HepG2 (cell line): ENCODE data around the gene SLX9. TPM values are rescaled to one million over a fixed set of nuclear protein-coding genes. Genes with fewer than 3 reads are reported as not detected.

ENCODE experiments used
- AGO2 ChIP-seq: fragments of 200-400 bp; formaldehyde crosslinking; optimal IDR thresholded peaks from 2 replicates; pipeline ENCODE3; 2017; ENCODE audit warnings: mild to moderate bottlenecking, low read depth, low read length, moderate library complexity
- ARNTL ChIP-seq: sonication (generic); formaldehyde crosslinking; IDR thresholded peaks from 2 replicates; pipeline ENCODE4 v1.4.0; 2020; ENCODE audit warnings: mild to moderate bottlenecking, missing genetic modification reagents
- ASH2L ChIP-seq: fragments of 300-600, 200-600 bp; sonication (generic); IDR thresholded peaks from 2 replicates; pipeline ENCODE4 v1.7.0; 2017; ENCODE audit warnings: low read depth, mild to moderate bottlenecking, moderate library complexity, mixed read lengths, low read length; ENCODE audit not compliant: insufficient read length
- BORCS8-MEF2B ChIP-seq: sonication (generic); formaldehyde crosslinking; IDR thresholded peaks from 2 replicates; pipeline ENCODE4 v1.8.0; 2022; ENCODE audit warnings: mild to moderate bottlenecking, missing genetic modification reagents
- ELK4 ChIP-seq: sonication (generic); formaldehyde crosslinking; IDR thresholded peaks from 2 replicates; pipeline ENCODE4 v1.9.0; 2021; ENCODE audit warnings: missing genetic modification reagents, borderline replicate concordance
- HHEX ChIP-seq: IDR thresholded peaks from 2 replicates; pipeline ENCODE4 v1.6.1; 2016; ENCODE audit warnings: control low read depth
- MAZ ChIP-seq, 2 experiments: sonication (generic) in 1 of 2; formaldehyde crosslinking in 1 of 2; IDR thresholded peaks; 2 replicates each; pipeline versions ENCODE4 v1.5.0 to v1.6.1; 2012 to 2020; ENCODE audit warnings: low read depth in 2 of 2, mild to moderate bottlenecking in 2 of 2, borderline replicate concordance in 1 of 2, improper control_type of control experiment in 1 of 2, low read length in 1 of 2, missing genetic modification reagents in 1 of 2, moderate library complexity in 1 of 2
- NFKB2 ChIP-seq: sonication (generic); formaldehyde crosslinking; IDR thresholded peaks from 2 replicates; pipeline ENCODE4 v1.4.0; 2020; ENCODE audit warnings: missing genetic modification reagents, borderline replicate concordance
- NFRKB ChIP-seq: fragments of 450-650 bp; IDR thresholded peaks from 2 replicates; pipeline ENCODE4 v1.6.1; 2017
- NR2F1 ChIP-seq, 2 experiments: fragments of 450-650 bp in 1 of 2; formaldehyde crosslinking in 1 of 2; IDR thresholded peaks; 2 replicates each; pipeline versions ENCODE4 v1.5.0 to v1.6.1; 2016 to 2020; ENCODE audit warnings: mild to moderate bottlenecking in 1 of 2, missing compliant biosample characterization in 1 of 2, missing genetic modification reagents in 1 of 2, moderate library complexity in 1 of 2
- NRL ChIP-seq: sonication (generic); formaldehyde crosslinking; IDR thresholded peaks from 2 replicates; pipeline ENCODE4 v1.5.0; 2020; ENCODE audit warnings: missing genetic modification reagents, mild to moderate bottlenecking, moderate library complexity, borderline replicate concordance
- U2AF1 ChIP-seq: fragments of 200-400 bp; formaldehyde crosslinking; optimal IDR thresholded peaks from 2 replicates; pipeline ENCODE3; 2017; ENCODE audit warnings: mild to moderate bottlenecking, low read depth, low read length
- ZEB1 ChIP-seq: IDR thresholded peaks from 2 replicates; pipeline ENCODE4 v1.6.1; 2012; ENCODE audit warnings: mild to moderate bottlenecking, low read depth, inconsistent platforms; ENCODE audit not compliant: insufficient replicate concordance
- polyA plus RNA-seq, 8 experiments: library from polyadenylated mRNA; depleted of rRNA in 3 of 8; stranded (reverse) in 7 of 8; unstranded in 1 of 8; fragments of >200 nt; fragmentation: Illumina TruSeq in 4 of 8; extraction: Trizol in 4 of 8; gene quantifications; 2 replicates each; pipeline versions ENCODE4 v1.2.1 to v1.2.3, GENCODE V29; 2011 to 2016; ENCODE audit warnings: low read depth in 4 of 8, missing spikeins in 1 of 8, mixed read lengths in 1 of 8; ENCODE audit not compliant: insufficient read depth in 1 of 8
- total RNA-seq, 5 experiments: library from RNA; depleted of rRNA; stranded (reverse); fragments of >200 nt; fragmentation: Illumina TruSeq; extraction: Trizol; gene quantifications; 2 replicates each; pipeline ENCODE4 v1.2.3, GENCODE V29; 2016; ENCODE audit warnings: low read depth in 1 of 5
- TF ChIP-seq, protein P1 (sequence below): sonication (generic); formaldehyde crosslinking; IDR thresholded peaks from 2 replicates; pipeline ENCODE4 v1.8.0; 2022; ENCODE audit warnings: missing genetic modification reagents, mild to moderate bottlenecking, moderate library complexity, borderline replicate concordance
- TF ChIP-seq, protein P2 (sequence below): sonication (generic); formaldehyde crosslinking; IDR thresholded peaks from 2 replicates; pipeline ENCODE4 v1.8.0; 2022; ENCODE audit warnings: missing genetic modification reagents, low read depth, mild to moderate bottlenecking, borderline replicate concordance
- TF ChIP-seq, protein P3 (sequence below): sonication (generic); formaldehyde crosslinking; IDR thresholded peaks from 2 replicates; pipeline ENCODE4 v1.9.0; 2021; ENCODE audit warnings: missing genetic modification reagents, borderline replicate concordance
- TF ChIP-seq, protein P4 (sequence below): IDR thresholded peaks from 2 replicates; pipeline ENCODE4 v1.6.1; 2018; ENCODE audit warnings: missing genetic modification reagents, mild to moderate bottlenecking, missing compliant biosample characterization
- TF ChIP-seq, protein P5 (sequence below), 2 experiments: sonication (generic) in 1 of 2; formaldehyde crosslinking in 1 of 2; IDR thresholded peaks; 2 replicates each; pipeline versions ENCODE4 v1.4.0 to v1.6.1; 2018 to 2020; ENCODE audit warnings: missing genetic modification reagents in 2 of 2, borderline replicate concordance in 1 of 2, low read depth in 1 of 2, mild to moderate bottlenecking in 1 of 2, missing biosample characterization in 1 of 2

Gene SLX9
- total and polyA plus RNA-seq, 2 of the 13 experiments (the other 11 are each of a cell fraction or from before 2014, with no cell fraction given), result 21.0 to 47.1 TPM

DNA sequence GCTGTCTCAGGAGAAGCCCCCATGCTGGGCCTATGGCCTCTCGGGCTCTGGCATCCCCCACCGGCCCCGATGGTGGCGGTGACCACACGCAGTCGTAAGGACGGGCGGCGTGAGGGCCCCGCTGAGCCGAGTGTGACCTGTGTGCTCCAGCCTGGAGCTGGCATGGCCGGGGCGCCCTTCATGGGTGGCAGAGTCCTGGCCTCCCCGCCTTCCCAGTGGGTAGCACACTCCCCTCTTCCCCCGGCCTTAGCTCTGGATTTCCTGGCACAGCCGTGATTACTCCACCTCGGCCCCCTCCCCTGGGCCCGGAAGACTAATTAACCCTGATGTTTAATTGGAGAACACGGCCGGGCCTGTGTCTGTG is 44.6 kb downstream of the SLX9 start (continued):
- TF ChIP-seq, protein P1, sequence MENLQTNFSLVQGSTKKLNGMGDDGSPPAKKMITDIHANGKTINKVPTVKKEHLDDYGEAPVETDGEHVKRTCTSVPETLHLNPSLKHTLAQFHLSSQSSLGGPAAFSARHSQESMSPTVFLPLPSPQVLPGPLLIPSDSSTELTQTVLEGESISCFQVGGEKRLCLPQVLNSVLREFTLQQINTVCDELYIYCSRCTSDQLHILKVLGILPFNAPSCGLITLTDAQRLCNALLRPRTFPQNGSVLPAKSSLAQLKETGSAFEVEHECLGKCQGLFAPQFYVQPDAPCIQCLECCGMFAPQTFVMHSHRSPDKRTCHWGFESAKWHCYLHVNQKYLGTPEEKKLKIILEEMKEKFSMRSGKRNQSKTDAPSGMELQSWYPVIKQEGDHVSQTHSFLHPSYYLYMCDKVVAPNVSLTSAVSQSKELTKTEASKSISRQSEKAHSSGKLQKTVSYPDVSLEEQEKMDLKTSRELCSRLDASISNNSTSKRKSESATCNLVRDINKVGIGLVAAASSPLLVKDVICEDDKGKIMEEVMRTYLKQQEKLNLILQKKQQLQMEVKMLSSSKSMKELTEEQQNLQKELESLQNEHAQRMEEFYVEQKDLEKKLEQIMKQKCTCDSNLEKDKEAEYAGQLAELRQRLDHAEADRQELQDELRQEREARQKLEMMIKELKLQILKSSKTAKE (CRISPR knock-in tag), result no peak
- TF ChIP-seq ELK4 (CRISPR knock-in tag) (no peak), ZEB1 (no peak), NRL (CRISPR knock-in tag) (no peak), BORCS8-MEF2B (CRISPR knock-in tag) (no peak), NR2F1 (CRISPR knock-in tag; IDR thresholded peaks at IDR 0.05) (no peak), HHEX (CRISPR knock-in tag) (no peak), ARNTL (CRISPR knock-in tag) (no peak), ASH2L (peak; percentile 23), NFRKB (no peak), MAZ (IDR thresholded peaks at IDR 0.05; ENCODE audit: borderline replicate concordance, low read depth, low read length) (no peak), MAZ (CRISPR knock-in tag; IDR thresholded peaks at IDR 0.05; ENCODE audit: low read depth) (0 out of 2 replicates have a peak, but pooled peaks have one; percentile 22), AGO2 (peak; percentile 4), U2AF1 (no peak), NFKB2 (no peak)
- TF ChIP-seq, protein P2, sequence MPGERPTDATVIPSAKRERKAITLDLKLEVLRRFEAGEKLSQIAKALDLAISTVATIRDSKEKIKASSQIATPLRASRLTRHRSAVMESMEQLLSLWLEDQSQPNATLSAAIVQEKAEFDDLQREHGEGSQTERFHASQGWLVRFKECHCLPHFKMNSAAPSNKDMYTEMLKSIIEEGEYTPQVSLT, result no peak
- TF ChIP-seq, protein P3, sequence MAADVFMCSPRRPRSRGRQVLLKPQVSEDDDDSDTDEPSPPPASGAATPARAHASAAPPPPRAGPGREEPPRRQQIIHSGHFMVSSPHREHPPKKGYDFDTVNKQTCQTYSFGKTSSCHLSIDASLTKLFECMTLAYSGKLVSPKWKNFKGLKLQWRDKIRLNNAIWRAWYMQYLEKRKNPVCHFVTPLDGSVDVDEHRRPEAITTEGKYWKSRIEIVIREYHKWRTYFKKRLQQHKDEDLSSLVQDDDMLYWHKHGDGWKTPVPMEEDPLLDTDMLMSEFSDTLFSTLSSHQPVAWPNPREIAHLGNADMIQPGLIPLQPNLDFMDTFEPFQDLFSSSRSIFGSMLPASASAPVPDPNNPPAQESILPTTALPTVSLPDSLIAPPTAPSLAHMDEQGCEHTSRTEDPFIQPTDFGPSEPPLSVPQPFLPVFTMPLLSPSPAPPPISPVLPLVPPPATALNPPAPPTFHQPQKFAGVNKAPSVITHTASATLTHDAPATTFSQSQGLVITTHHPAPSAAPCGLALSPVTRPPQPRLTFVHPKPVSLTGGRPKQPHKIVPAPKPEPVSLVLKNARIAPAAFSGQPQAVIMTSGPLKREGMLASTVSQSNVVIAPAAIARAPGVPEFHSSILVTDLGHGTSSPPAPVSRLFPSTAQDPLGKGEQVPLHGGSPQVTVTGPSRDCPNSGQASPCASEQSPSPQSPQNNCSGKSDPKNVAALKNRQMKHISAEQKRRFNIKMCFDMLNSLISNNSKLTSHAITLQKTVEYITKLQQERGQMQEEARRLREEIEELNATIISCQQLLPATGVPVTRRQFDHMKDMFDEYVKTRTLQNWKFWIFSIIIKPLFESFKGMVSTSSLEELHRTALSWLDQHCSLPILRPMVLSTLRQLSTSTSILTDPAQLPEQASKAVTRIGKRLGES (CRISPR knock-in tag), result no peak
- TF ChIP-seq, protein P4, sequence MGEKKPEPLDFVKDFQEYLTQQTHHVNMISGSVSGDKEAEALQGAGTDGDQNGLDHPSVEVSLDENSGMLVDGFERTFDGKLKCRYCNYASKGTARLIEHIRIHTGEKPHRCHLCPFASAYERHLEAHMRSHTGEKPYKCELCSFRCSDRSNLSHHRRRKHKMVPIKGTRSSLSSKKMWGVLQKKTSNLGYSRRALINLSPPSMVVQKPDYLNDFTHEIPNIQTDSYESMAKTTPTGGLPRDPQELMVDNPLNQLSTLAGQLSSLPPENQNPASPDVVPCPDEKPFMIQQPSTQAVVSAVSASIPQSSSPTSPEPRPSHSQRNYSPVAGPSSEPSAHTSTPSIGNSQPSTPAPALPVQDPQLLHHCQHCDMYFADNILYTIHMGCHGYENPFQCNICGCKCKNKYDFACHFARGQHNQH, result peak; percentile 44; the same call in 1 of the 2 replicates
- TF ChIP-seq, protein P5, sequence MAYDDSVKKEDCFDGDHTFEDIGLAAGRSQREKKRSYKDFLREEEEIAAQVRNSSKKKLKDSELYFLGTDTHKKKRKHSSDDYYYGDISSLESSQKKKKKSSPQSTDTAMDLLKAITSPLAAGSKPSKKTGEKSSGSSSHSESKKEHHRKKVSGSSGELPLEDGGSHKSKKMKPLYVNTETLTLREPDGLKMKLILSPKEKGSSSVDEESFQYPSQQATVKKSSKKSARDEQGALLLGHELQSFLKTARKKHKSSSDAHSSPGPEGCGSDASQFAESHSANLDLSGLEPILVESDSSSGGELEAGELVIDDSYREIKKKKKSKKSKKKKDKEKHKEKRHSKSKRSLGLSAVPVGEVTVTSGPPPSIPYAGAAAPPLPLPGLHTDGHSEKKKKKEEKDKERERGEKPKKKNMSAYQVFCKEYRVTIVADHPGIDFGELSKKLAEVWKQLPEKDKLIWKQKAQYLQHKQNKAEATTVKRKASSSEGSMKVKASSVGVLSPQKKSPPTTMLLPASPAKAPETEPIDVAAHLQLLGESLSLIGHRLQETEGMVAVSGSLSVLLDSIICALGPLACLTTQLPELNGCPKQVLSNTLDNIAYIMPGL (CRISPR knock-in tag; IDR thresholded peaks at IDR 0.05; ENCODE audit: borderline replicate concordance in 1 of 2, low read depth in 1 of 2), result 0 out of 4 replicates have a peak, but pooled peaks of 1 of the 2 experiments have one; percentile 41
